Measurements from ENCODE around the gene CERS6. TPM values are rescaled to one million over a fixed set of nuclear protein-coding genes. Genes with fewer than 3 reads are reported as not detected.

Gene CERS6
- total RNA-seq, 1 donor from 2014 or later, result 55.3 TPM

DNA sequence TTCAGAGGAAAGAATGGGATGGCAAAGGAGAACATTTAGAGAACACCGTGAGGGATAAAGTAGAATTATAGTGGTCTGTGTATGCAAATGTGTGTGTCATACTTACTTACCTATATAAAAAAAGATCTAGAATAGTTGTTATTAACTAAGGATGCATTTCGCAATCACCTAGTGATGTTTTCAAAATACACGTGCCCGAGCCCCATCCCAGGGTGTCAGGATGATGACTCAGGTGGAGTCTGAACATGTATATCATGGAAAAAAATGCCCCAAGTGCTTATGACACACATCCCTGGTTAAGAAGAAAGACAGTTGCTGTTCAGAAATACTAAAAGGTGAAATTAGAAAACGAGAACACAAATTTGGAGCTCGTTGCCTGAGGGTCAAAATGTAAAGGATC is 109.0 kb downstream of the CERS6 start:
- TF ChIP-seq, protein P1, sequence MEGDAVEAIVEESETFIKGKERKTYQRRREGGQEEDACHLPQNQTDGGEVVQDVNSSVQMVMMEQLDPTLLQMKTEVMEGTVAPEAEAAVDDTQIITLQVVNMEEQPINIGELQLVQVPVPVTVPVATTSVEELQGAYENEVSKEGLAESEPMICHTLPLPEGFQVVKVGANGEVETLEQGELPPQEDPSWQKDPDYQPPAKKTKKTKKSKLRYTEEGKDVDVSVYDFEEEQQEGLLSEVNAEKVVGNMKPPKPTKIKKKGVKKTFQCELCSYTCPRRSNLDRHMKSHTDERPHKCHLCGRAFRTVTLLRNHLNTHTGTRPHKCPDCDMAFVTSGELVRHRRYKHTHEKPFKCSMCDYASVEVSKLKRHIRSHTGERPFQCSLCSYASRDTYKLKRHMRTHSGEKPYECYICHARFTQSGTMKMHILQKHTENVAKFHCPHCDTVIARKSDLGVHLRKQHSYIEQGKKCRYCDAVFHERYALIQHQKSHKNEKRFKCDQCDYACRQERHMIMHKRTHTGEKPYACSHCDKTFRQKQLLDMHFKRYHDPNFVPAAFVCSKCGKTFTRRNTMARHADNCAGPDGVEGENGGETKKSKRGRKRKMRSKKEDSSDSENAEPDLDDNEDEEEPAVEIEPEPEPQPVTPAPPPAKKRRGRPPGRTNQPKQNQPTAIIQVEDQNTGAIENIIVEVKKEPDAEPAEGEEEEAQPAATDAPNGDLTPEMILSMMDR (IDR thresholded peaks at IDR 0.05; ENCODE audit: insufficient read depth, low read length, severe bottlenecking), result no peak
- H3K36me3 ChIP-seq (ENCODE audit: control insufficient read depth, insufficient read depth, low read length), result no peaks in the 10 kb centered on the region
- no peak for FAIRE-seq
- DNase-seq (ENCODE audit: low read depth), result peak; percentile 99
- no peak overlapping the region for H3K4me3 ChIP-seq (ENCODE audit: low read depth, low read length)
- no peaks in the 10 kb centered on the region for H3K27me3 ChIP-seq (ENCODE audit: control insufficient read depth, insufficient read depth, low read length)

DNA sequence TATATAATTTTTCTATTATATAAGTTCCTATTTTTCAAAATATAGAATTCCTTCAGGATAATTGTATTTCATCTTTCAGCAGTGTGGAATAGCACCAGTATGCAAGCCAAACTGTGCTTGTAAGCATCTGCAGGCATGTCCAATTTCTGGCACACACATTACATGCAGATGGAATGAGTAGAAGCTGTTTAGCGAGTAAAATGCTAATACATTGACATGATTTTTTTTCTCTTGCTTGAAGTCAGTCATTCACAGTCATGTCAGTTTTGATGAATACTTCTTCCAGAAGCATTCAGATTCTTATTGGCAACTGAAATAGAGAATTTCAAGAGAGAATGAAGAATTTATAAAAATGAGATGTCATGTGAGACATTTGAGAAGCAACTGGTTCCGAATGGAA is 109.4 kb downstream of the CERS6 start:
- no peak for FAIRE-seq
- TF ChIP-seq, protein P1 (IDR thresholded peaks at IDR 0.05; ENCODE audit: insufficient read depth, low read length, severe bottlenecking), result no peak

DNA sequence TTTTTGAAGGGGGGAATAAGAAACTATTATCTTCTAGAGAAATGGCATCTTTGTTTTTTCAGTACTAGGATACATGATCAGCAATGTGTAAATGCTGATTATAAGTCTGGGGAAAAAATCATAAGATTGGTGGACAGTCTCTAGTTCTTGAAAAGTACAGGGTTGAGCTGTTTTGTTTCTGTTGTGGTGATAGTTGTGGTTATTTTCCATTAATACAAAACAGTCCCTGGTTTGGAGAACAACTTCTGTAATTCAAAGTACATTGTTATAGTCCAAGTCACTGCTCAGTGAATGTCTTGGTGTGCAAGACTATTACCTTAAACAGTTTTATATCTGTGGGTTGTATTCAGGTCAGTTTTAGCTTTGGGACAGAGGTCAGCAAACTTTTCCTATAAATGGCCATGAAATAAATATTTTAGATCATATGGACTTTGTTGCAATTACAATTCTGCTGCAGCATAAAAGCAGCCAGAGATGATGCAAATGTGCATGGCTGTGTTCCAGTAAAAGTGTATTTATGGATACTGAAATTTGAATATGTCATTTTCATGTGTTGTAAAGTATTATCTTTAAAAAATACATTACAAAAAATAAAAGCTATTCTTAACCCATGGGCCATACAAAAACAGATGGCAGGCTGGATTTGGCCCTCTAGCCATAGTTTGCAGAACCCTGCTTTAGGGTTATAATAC is 111.0 kb downstream of the CERS6 start:
- Histone ChIP-seq H3K4me3 (ENCODE audit: low read depth, low read length) (no peak overlapping the region), H3K27me3 (ENCODE audit: control insufficient read depth, insufficient read depth, low read length) (no peaks in the 10 kb centered on the region), H3K36me3 (ENCODE audit: control insufficient read depth, insufficient read depth, low read length) (no peaks in the 10 kb centered on the region)
- FAIRE-seq (no peak), DNase-seq (ENCODE audit: low read depth) (no peak)
- TF ChIP-seq, protein P1 (IDR thresholded peaks at IDR 0.05; ENCODE audit: insufficient read depth, low read length, severe bottlenecking), result no peak

More for the DNA sequence above, 109.4 kb downstream of the CERS6 start:
- Histone ChIP-seq H3K4me3 (ENCODE audit: low read depth, low read length) (no peak overlapping the region), H3K36me3 (ENCODE audit: control insufficient read depth, insufficient read depth, low read length) (no peaks in the 10 kb centered on the region), H3K27me3 (ENCODE audit: control insufficient read depth, insufficient read depth, low read length) (no peaks in the 10 kb centered on the region)
- no peak for DNase-seq (ENCODE audit: low read depth)

DNA sequence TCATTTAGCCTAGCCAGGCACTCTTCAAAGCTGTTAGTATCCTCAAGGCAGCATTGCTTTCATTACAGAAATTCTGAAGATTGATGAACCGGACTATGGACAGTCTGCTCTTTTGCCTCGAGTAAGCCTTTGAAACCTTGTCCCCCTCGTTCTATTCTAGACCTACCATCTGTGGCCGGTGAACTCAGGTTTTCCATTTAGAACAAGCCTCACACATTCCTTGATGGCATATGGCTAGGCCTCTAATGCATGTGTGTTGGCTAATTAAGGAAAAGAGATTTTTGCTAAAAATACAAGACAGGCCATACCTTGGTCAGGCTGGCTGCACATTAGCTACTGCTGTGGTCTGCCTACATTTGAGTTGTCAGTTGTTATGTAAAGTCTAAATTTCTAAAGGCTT is 111.8 kb downstream of the CERS6 start:
- DNase-seq (ENCODE audit: low read depth), result no peak
- TF ChIP-seq, protein P1 (IDR thresholded peaks at IDR 0.05; ENCODE audit: insufficient read depth, low read length, severe bottlenecking), result no peak
- Histone ChIP-seq H3K36me3 (ENCODE audit: control insufficient read depth, insufficient read depth, low read length) (no peaks in the 10 kb centered on the region), H3K4me3 (ENCODE audit: low read depth, low read length) (no peak overlapping the region), H3K27me3 (ENCODE audit: control insufficient read depth, insufficient read depth, low read length) (no peaks in the 10 kb centered on the region)
- no peak for FAIRE-seq

DNA sequence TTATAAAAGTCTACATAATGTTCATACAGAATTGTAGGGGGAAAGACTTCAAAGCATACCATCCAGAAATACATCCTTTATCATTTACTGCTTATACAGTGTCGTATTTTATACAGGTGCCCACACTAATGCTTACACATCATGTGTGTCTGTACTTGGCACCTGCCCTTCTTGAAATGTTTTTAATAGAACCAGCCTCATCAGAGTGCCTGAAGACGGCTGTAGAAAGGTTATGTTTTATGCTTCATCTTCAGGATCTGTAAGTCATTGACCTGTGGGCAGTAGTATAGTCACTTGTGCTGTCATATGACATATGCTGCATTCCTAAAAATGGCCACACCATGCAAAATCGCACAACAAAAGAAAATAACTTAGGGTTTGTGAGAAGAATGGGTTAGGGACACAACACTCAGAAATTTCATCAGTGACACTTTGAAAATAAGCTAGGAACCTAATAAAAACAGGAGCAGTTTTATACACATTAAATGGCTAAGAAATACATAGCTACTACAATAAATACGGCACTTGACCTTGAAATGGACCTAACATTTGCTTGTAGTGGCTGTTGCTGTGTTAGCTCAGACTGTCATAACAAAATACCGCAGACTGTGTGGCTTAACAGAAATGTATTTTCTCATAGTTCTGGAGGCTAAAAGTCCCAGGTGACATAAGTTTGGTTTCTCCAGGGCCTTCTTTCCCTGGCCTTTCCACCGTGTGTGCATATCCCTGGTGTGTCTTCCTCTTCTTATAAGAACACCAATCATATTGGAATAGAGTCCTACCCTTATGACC is 112.6 kb downstream of the CERS6 start:
- TF ChIP-seq, protein P1 (IDR thresholded peaks at IDR 0.05; ENCODE audit: insufficient read depth, low read length, severe bottlenecking), result no peak

More for the DNA sequence above, 112.6 kb downstream of the CERS6 start:
- no peaks in the 10 kb centered on the region for H3K36me3 ChIP-seq (ENCODE audit: control insufficient read depth, insufficient read depth, low read length)
- H3K27me3 ChIP-seq (ENCODE audit: control insufficient read depth, insufficient read depth, low read length), result no peaks in the 10 kb centered on the region
- H3K4me3 ChIP-seq (ENCODE audit: low read depth, low read length), result no peak overlapping the region
- FAIRE-seq (no peak), DNase-seq (ENCODE audit: low read depth) (no peak)

Data from bronchial epithelial cell (primary cell).